IPS-NIHi7 (cell line): ENCODE data around the gene R3HDM2.
"Not testable (repeated sequence)": the region's sequence is repeated elsewhere in the genome, so short reads cannot be mapped to it uniquely, and the experiment has no call there.

Experiments used
- DNase-seq: peaks from one replicate; pipeline ENCODE4 v3.0.0; 2012; ENCODE audit warnings: mixed read lengths; ENCODE audit errors: extremely low spot score

The R3HDM2 gene

DNA sequence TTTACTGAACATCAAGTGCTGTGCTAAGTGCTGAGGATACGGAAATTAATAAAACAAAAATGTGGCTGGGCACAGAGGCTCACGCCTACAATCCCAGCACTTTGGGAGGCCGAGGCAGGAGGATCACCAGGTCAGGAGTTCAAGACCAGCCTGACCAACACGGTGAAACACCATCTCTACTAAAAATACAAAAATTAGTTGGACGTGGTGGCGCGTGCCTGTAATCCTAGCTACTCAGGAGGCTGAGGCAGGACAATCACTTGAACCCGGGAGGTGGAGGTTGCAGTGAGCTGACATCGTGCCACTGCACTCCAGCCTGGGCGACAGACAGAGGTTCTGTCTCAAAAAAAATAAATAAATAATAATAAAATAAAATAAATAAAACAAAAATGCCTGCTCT, 3.9 kb downstream of the R3HDM2 start:
- DNase-seq: not testable (repeated sequence)

DNA sequence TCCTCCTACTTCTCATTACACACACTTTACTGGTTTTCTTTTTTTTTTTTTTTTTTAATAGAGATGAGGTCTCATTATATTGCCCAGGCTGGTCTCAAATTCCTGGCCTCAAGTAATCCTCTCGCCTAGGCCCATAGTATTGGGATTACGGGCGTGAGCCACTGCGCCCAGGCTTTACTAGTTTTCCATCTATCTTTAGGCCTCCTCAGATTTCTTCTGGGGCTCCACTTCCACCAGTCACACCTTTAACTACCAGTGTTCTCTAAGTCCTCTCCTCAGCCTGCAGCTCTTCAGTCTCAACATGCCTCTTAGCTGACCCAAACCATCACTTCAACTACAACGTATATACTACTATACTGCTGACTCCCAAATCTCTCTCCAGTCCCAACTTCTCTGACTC, 10.4 kb downstream of the R3HDM2 start:
- DNase-seq: no peak

DNA sequence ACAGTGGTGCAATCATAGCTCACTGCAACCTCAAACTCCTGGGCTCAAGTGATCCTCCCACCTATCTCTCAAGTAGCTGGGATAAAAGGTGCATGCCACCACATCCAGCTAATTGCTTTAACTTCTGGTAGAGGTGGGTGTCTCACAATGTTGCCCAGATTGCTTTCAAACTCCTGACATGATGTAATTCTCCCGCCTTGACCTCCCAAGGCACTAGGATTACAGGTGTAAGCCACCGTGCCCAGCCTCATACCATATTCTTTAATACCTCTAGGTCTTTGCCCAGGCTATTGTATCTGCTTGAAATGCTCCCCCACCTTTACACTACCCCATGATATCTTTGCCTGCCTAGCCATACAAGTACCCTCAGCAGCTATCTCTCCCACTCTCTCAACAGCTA, 11.3 kb downstream of the R3HDM2 start:
- no peak for DNase-seq

DNA sequence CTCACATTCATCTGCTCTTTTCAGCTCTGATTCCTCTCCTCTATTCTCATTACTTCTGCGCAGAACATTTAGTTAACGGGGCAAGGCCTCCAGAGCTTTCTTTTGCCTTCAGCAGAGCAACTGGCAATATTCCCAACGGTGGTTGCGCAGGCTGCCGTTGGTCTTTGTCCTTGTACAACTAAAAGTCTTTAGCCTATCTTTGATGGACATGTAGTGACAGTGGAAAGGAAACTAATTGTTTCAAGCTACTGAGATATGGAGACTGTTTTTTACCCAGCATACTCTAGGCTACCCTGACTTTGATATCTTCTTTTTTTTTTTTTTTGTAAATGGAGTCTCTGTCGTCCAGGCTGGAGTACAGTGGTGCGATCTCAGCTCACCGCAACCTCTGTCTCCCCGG, 12.6 kb downstream of the R3HDM2 start:
- DNase-seq: no peak

DNA sequence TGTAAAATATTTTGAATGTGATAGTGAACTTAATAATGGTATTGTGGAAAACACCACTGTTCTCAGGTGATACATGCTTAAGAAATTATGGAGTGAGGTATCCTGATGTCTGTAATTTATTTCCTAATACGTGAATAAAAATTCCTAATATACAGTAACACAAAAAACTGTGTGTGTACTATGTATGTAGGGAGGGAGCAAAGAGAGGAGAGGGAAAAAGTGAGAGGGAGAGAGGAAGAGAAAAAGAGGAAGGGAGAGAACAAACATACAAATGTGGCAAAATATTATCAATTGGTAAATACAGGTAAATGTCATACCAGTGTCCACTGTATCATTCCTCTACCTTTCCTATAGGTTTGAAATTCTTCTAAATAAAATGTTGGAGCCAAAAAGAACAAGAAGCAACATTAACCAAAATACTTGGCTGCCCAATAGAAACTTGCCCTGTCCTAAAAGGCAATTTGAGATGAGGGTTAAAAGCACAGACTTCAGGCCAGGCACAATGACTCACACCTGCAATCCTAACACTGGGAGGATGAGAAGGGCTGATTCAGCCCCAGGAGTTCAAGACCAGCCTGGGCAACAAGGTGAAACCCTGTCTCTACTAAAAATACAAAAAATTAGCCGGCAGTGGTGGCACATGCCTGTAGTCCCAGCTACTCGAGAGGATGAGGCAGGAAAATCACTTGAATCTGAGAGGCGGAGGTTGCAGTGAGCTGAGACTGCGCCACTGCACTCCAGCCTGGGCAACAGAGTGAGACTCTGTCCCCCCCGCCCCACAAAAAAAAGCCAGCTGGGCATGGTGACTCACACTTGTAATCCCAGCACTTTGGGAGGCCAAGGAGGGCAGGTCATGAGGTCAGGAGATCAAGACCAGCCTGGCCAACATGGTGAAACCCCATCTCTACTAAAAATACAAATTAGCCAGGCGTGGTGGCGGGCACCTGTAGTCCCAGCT, 14.5 kb downstream of the R3HDM2 start:
- DNase-seq: no peak

DNA sequence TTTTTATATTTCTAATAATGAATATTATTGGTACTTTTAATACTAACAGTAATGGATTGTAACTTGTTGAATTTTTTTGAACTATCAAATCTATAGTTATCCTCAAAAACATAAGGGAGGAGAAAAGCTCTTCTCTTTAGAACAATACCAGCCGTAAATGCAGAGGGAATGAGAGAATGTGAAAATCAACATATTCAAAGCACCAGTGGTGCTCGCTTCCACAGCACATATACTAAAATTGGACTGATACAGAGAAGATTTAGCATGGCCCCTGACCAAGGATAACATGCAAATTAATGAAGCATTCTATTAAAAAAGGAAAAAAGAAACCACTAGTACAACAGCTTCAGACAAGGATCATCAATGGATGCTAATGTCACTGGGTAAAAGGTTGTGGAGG, 15.8 kb downstream of the R3HDM2 start:
- no peak for DNase-seq

DNA sequence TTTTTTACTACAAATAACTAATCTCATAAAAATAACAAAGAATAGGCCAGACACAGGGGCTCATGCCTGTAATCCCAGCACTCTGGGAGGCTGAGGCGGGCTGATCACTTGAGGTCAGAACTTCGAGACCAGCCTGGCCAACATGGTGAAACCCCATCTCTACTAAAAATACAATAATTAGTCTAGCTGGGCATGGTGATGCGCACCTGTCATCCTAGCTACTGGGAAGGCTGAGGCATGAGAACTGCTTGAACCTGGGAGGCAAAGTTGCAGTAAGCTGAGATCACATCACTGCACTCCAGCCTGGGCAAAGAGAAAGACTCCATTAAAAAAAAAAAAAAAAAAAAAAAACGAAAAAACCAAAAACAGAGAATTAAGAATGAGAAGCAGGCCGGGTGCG, 16.7 kb downstream of the R3HDM2 start:
- not testable (repeated sequence) for DNase-seq

DNA sequence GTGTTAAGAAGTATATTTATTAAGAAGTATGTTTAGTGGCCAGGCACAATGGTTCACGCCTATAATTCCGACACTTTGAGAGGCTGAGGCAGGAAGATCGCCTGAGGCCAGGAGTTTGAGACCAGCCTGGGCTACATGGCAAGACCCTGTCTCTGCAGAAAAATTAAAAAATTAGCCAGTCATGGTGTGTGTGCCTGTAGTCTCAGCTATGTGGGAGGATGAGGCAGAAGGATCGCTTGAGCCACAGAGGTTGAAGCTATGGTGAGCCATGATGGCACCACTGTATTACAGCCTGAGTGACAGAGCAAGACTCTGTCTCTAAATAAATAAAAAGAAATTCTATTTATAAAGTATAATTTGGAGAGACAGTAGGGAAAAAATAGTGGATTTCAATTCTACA, 20.3 kb downstream of the R3HDM2 start:
- no peak for DNase-seq

DNA sequence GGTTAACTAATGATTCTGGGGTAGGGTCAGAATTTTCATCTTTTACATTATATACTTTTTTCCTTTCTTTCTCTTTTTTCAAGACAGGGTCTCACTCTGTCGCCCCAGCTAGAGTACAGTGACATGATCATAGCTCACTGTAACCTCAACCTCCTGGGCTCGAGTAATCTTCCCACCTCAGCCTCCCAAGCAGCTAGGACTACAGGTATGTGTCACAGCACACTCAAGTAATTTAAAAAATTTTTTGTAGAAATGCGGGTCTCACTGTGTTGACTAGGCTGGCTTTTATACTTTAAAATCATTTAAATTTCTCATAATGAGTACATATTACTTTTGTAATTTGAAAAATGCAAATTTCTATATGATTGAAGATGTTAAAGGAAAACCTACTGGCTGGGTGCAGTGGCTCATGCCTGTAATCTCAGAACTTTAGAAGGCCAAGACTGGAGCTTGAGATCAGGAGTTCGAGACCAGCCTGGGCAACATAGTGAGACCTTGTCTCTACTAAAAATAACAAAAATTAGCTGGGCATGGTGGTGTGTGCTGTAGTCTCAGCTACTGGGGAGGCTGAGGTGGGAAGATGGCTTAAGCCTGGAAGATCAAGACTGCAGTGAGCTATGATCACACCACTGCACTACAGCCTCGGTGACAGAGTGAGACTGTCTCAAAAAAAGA, 25.7 kb downstream of the R3HDM2 start:
- no peak for DNase-seq

DNA sequence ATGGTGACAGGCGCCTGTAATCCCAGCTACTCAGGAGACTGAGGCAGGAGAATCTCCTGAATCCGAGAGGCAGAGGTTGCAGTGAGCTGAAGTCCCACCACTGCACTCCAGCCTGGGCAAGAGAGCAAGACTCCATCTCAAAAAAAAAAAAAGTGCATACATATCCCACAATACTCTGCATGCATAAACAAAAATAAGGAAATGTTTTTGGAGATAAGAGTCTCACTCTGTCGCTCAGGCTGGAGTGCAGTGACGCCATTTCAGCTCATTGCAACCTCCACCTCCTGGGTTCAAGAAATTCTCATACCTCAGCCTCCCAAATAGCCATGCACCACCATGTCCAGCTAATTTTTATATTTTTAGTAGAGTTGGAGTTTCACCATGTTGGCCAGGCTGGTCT, 28.7 kb downstream of the R3HDM2 start:
- DNase-seq: not testable (repeated sequence)

DNA sequence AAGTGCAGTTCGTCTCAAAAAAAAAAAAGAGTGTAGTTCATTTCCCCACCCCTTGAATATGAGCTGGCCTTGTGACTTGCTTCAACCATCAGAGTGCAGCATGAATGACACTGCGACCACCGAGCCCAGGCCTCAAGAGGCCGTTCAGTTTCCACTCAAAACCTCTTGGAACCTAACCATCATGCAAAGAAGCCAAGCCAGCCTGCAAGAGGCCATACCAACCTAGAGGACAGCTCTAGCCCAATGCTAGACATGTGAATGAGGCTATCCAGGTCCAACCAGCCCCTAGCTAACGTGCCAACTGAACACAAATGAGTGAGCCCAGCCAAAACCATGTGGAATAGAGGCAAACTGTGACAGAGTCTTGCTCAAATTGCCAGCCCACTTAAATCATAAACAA, 29.7 kb downstream of the R3HDM2 start:
- no peak for DNase-seq

DNA sequence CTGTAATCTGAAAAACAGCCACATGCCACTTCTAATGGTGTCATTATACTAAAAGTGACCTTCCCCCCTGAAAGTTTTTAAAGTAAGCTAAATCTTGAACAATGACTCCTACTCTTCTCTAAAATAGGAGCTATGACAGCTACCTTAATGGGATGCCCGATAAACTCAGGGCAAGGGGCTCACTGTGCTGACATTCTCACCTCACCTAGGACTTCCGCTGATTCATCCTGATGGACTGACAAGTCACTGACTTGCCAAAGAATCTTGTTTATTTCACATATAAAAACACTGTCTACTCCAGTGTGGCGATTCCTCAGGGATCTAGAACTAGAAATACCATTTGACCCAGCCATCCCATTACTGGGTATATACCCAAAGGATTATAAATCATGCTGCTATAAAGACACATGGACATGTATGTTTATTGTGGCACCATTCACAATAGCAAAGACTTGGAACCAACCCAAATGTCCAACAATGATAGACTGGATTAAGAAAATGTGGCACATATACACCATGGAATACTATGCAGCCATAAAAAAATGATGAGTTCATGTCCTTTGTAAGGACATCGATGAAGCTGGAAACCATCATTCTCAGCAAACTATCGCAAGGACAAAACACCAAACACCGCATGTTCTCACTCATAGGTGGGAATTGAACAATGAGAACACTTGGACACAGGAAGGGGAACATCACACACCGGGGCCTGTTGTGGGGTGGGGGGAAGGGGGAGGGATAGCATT, 31.0 kb downstream of the R3HDM2 start:
- not testable (repeated sequence) for DNase-seq

DNA sequence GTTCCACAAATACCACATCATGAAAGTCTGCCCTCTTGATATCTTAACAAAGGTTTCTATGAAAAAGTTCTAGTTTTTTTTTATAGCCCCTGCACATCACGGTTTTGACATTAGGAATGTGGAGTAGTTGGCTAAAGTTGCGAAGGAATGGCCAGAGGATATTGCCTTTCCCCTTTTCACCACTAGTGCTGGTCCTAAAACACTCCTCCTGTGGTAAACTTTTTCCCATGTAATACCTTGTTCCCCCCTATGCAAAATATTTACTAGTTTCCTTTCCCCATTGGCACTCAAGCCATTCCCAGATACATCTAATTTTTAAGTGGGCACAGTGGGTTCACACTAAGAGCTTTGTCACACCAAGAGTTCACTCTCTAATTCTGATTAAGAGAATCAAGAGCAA, 33.4 kb downstream of the R3HDM2 start:
- no peak for DNase-seq

DNA sequence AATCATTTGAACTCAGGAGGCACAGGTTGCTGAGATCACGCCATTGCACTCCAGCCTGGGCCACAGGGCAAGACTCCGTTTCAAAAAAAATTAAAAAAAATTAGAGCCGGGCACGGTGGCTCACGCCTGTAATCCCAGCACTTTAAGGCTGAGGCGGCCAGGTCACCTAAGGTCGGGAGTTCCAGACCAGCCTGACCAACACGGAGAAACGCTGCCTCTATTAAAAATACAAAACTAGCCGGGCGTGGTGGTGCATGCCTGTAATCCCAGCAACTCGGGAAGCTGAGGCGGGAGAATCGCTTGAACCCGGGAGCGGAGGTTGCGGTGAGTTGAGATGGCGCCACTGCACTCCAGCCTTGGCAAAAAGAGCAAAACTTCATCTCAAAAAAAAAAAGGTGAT, 35.7 kb downstream of the R3HDM2 start:
- DNase-seq: no peak

DNA sequence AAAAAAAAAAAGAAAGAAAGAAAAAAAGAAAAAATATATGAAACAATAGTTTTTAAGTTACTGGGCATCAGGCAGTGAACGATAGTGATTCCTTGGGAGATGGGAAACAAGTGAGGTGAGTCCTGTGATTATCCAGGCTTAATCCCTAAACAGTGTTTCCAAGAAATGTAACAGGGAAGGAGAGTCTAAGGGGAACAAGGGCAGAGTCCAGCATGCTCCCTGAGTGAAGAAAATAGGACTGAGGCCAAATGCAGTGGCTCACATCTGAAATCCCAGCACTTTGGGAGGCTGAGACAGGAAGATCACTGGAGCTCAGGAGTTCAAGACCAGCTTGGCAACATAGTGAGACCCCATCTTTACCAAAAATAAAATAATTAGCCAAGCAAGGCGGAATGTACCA, 40.7 kb downstream of the R3HDM2 start:
- DNase-seq: no peak

DNA sequence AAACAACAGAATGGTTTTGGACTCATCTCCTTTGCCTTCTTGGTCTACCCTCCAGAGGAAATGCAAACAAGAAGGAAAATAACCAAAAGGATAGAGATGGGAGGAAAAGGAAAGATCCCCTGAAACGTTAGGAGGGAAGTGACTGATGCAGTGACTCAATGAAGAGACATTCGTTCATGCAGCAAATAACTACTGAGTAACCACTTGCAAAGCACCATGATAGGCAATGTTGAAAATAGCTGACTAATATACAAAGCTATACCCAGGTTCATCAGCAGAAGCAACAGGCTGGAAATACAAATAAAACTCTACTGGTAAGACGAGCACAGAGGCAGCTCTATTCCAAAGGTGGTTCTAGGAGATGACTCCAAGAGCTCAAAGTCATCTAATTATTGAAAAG, 41.8 kb downstream of the R3HDM2 start:
- DNase-seq: no peak

DNA sequence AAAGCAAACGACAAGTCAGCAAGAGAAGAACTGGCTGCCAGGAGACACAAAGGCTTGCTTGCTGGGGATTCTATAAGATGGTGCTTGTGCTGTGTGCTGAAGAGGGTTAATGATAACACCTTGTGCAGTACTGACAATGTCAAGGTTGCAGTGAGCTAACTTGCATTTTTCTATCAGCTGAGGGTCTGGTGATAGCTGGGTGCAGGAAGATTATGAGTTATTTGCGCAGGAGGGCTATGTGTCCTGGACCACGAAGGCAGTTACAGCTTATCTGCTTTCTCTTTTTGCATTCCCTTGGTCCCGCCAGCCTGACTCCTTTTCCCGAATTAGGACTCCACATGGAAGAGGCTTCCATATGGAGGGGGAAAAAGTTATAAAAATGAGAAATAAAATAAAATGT, 42.4 kb downstream of the R3HDM2 start:
- no peak for DNase-seq

DNA sequence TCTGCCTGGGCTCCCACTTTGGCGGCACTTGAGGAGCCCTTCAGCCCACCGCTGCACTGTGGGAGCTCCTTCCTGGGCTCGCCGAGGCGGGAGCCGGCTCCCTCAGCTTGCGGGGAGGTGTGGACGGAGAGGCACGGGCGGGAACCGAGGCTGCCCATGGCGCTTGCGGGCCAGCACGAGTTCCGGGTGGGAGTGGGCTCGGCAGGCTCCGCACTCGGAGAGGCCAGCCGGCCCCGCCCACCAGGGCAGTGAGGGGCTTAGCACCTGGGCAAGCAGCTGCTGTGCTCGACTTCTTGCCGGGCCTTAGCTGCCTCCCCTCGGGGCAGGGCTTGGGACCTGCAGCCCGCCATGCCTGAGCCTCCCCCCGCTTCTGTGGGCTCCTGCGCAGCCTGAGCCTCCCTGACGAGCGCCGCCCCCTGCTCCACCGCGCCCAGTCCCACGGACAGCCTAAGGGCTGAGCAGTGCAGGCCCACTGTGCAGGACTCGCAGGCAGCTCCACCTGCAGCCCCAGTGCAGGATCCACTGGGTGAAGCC, 44.6 kb downstream of the R3HDM2 start:
- DNase-seq: no peak

DNA sequence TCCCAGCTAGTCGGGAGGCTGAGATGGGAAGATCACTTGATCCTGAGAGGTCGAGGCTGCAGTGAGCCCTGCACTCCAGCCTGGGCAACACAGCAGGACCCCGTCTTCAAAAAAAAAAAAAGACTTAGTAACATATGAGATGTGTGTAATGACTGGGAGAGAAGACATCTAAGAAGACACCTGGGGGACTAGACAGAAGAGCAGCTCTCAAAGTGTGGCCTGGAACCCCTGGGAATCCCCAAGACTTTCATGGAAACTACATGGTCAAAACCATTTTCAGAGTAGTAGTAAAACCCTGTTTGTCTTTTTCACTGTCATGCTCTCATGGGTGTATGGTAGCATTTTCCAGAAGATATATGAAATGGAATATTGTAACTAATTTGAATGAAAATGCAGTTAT, 45.3 kb downstream of the R3HDM2 start:
- no peak for DNase-seq

DNA sequence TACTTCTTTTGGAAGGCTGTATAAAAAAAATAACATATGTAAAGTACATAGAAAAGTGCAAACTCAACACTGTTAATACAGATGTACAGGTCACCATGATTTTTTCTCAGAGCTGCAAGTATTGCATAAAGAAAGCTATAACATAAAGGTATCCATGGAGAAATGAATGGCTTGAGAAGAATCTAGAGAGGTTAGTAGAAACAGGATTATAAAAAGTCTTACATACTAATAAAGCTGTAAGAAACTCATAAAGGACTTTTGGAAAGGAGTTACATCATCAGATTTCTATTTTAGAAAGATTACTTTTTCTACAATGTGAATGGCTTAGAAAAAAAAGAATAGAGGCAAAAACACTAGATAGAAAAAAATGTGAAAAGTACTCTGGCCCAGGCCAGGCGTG, 46.4 kb downstream of the R3HDM2 start:
- DNase-seq: no peak

DNA sequence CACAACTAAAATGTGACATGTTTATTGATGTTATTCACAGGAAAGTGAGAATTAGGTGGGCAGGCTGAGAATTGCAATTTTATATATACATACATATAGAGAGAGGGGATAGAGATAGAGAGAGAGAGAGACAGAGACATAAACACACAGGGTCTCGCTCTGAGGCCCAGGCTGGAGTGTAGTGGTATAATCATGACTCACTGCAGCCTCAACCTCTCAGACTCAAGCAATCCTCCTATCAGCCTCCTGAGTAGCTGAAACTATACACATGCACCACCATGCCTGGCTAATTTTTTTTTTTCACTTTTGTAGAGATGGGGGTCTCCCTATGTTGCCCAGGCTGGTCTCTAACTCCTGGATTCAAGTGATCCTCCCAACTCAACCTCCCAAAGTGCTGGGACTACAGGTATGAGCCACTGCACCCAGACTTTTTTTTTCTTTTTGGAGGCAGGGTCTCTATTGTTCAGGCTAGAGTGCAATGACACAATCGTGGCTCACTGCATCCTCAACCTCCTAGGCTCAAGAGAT, 49.1 kb downstream of the R3HDM2 start:
- DNase-seq: no peak

DNA sequence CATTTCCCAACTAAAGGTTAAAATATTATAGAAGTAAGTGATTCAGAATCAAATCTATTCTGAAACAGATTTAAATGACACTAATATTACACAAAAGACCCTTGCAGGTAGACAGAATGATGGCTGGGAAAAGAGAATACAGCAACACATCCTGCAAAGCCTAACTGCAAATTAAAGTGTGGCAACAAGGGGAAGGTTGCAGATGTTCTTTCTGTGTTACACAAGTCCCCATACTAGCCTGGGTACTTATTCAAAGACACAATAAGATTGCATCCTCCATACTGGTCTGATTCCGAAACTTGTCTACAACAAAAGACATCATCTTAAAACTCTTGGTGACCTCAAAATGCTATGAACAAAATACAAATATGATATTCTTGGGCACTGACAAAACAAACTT, 50.5 kb downstream of the R3HDM2 start:
- DNase-seq: no peak
